HCT116 (cell line): ENCODE data around the gene MEFV.

ENCODE experiments used
- EZH2 ChIP-seq: fragments of 200-600 bp; sonication (generic); IDR thresholded peaks from 2 replicates; pipeline ENCODE4 v1.6.1; 2017; ENCODE audit warnings: antibody characterized with exemption, mixed run types
- TF ChIP-seq, protein P1 (sequence below), 3 experiments: fragments of 200-600 bp in 1 of 3; sonication (generic) in 1 of 3; IDR thresholded peaks in 2 of 3; conservative IDR thresholded peaks in 1 of 3; 2 replicates each; pipeline ENCODE4 v1.5.1; 2012 to 2017; ENCODE audit warnings: low read depth in 2 of 3, low read length in 2 of 3, antibody characterized with exemption in 1 of 3, borderline replicate concordance in 1 of 3, control low read depth in 1 of 3, mild to moderate bottlenecking in 1 of 3, mixed read lengths in 1 of 3, mixed run types in 1 of 3, moderate library complexity in 1 of 3; ENCODE audit not compliant: insufficient read depth in 1 of 3

DNA sequence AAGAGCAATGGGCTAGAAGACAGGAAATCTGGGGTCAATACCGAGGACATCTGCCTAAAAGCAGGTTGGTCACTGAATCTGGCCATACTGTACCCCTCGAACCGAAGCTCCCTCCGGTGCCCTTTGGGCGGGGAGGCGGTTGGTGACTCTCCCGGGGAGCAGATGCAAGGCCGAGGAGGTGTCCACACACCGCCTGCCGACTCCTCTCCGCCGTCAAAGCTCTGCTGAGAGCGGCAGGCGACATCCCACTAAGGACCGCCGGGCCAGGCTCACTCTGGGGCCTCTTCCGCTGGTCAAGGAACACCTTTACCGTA is 21.9 kb downstream of the MEFV start:
- TF ChIP-seq, protein P1, sequence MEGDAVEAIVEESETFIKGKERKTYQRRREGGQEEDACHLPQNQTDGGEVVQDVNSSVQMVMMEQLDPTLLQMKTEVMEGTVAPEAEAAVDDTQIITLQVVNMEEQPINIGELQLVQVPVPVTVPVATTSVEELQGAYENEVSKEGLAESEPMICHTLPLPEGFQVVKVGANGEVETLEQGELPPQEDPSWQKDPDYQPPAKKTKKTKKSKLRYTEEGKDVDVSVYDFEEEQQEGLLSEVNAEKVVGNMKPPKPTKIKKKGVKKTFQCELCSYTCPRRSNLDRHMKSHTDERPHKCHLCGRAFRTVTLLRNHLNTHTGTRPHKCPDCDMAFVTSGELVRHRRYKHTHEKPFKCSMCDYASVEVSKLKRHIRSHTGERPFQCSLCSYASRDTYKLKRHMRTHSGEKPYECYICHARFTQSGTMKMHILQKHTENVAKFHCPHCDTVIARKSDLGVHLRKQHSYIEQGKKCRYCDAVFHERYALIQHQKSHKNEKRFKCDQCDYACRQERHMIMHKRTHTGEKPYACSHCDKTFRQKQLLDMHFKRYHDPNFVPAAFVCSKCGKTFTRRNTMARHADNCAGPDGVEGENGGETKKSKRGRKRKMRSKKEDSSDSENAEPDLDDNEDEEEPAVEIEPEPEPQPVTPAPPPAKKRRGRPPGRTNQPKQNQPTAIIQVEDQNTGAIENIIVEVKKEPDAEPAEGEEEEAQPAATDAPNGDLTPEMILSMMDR (IDR thresholded peaks at IDR 0.05 in 2 of 3, conservative IDR thresholded peaks at IDR 0.05 in 1 of 3; ENCODE audit: borderline replicate concordance in 1 of 3, insufficient read depth in 1 of 3, low read depth in 2 of 3, low read length in 2 of 3): no peak
- TF ChIP-seq EZH2: no peak
